Panc1 (cell line): ENCODE data around the gene MRPL4. TPM values are rescaled to one million over a fixed set of nuclear protein-coding genes. Genes with fewer than 3 reads are reported as not detected.

Source experiments
- ATAC-seq: fragments of 200-7000 bp; cut with Tn5 transposase; 2 replicates; pipeline ENCODE4 v1.9.1; 2020; ENCODE audit warnings: mild to moderate bottlenecking, moderate library complexity
- BruUV-seq: library from RNA; stranded (reverse); fragments of 400-500 nt; replicated peaks from 2 replicates; lab custom pipeline; 2021; lab: Mats Ljungman, UMichigan
- CTCF ChIA-PET: fragments of 300-600 bp; sonication (Branson Sonifier 250); formaldehyde crosslinking; loops from one replicate; lab custom pipeline; 2022; ENCODE audit warnings: antibody characterized with exemption; lab: Charles Lee
- POLR2A ChIA-PET: fragments of 300-600 bp; sonication (Branson Sonifier 250); formaldehyde crosslinking; loops from one replicate; lab custom pipeline; 2022; ENCODE audit warnings: antibody characterized with exemption; lab: Charles Lee
- DNase-seq: peaks from one replicate; pipeline ENCODE4 v3.0.0-alpha.2; 2010; ENCODE audit warnings: low read depth, low spot score
- H3K27ac ChIP-seq: 2 replicates; pipeline ENCODE4 v1.5.1; 2011; ENCODE audit warnings: mild to moderate bottlenecking, low read length, inconsistent platforms
- H3K27me3 ChIP-seq: fragments of 200-500 bp; sonication (Bioruptor generic); 2 replicates; pipeline ENCODE4 v1.6.0; 2014; ENCODE audit warnings: low read length, inconsistent platforms; ENCODE audit not compliant: control insufficient read depth, insufficient read depth
- H3K36me3 ChIP-seq: fragments of 200-500 bp; sonication (Bioruptor generic); 2 replicates; pipeline ENCODE4 v1.5.1; 2014; ENCODE audit warnings: inconsistent platforms, mild to moderate bottlenecking, low read length, moderate library complexity; ENCODE audit not compliant: control insufficient read depth, insufficient read depth
- H3K4me1 ChIP-seq: 2 replicates; pipeline ENCODE4 v1.5.1; 2011; ENCODE audit warnings: inconsistent platforms, mild to moderate bottlenecking, low read length, moderate library complexity; ENCODE audit not compliant: control insufficient read depth, insufficient read depth
- H3K4me3 ChIP-seq, 2 experiments: 2 replicates each; pipeline ENCODE4 v1.5.1; 2011 to 2012; ENCODE audit warnings: low read depth in 2 of 2, low read length in 2 of 2, mild to moderate bottlenecking in 2 of 2, inconsistent platforms in 1 of 2, moderate library complexity in 1 of 2
- H3K9me3 ChIP-seq: fragments of 200-500 bp; sonication (Bioruptor generic); 2 replicates; pipeline ENCODE4 v1.5.1; 2014; ENCODE audit warnings: low read depth, mild to moderate bottlenecking, inconsistent platforms, low read length, moderate library complexity; ENCODE audit not compliant: control insufficient read depth, insufficient read depth
- POLR2AphosphoS5 ChIP-seq: IDR thresholded peaks from 2 replicates; pipeline ENCODE4 v1.6.1; 2012; ENCODE audit warnings: mild to moderate bottlenecking, low read depth, low read length, moderate library complexity
- SIN3A ChIP-seq: IDR thresholded peaks from 2 replicates; pipeline ENCODE4 v1.6.1; 2012; ENCODE audit warnings: low read depth, mild to moderate bottlenecking, low read length, moderate library complexity, borderline replicate concordance; ENCODE audit not compliant: insufficient read depth
- TCF7L2 ChIP-seq: IDR thresholded peaks from 2 replicates; pipeline ENCODE4 v1.6.1; 2011; ENCODE audit warnings: mild to moderate bottlenecking, low read depth, low read length, inconsistent platforms
- in situ Hi-C: cut with HindIII; loops from 2 replicates; pipeline ENCODE4 v1.10.0; 2016; ENCODE audit warnings: low sequenced_read_pairs, low pct_unique_long_range_greater_than_20kb
- intact Hi-C: fragments of 100-400 bp; cut with micrococcal nuclease; formaldehyde crosslinking; loops from one replicate; pipeline ENCODE4 v1.10.0; 2022; ENCODE audit not compliant: unreplicated experiment
- total RNA-seq: library from RNA; stranded (reverse); gene quantifications from one replicate; pipeline ENCODE4 v1.2.1, GENCODE V29; 2021; ENCODE audit not compliant: unreplicated experiment
- TF ChIP-seq, protein P1 (sequence below): fragments of 450-650 bp; IDR thresholded peaks from 2 replicates; pipeline ENCODE4 v1.5.1; 2017; ENCODE audit warnings: mild to moderate bottlenecking
- TF ChIP-seq, protein P2 (sequence below), 2 experiments: IDR thresholded peaks; 2 replicates each; pipeline ENCODE4 v1.6.1; 2011 to 2012; ENCODE audit warnings: low read depth in 2 of 2, control low read depth in 1 of 2, low read length in 1 of 2, mild to moderate bottlenecking in 1 of 2, moderate library complexity in 1 of 2; ENCODE audit not compliant: insufficient read depth in 1 of 2

MRPL4 gene
- total RNA-seq, 1 experiment from 2014 or later, result 62.8 TPM

DNA sequence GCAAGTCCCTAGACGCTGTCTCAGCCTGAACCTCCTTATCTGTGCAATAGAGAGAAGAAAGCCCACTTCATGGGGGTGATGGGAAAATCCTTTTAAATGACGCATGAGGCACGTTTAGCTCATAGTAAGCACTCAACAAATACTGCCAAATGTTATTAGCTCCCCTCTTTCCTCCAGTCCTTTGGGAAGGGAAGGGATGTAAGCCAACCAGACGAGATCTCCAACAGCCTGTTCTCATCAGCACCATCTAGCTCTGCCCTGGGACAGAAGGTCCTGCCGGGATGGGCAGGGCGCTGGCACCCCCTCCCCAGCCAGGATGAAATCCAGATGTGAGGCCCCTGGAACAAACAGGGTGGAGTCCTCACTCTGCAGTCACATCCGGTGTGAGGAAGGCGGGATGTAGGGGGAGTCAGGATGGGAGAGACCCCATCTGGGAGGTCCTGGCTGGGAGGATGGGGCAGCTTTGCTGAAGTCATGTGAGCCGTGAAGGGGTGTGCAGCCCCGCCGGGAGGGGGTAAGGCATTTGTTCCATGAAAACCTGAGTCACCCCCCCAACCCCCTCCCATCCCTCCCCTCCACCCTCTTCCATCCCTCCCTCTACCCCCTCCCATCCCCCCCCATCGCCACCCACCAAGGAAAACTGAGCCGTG, 25.5 kb upstream of the MRPL4 start:
- H3K27me3 ChIP-seq, result no peaks in the 10 kb centered on the region
- no peaks in the 10 kb centered on the region for H3K4me1 ChIP-seq
- in situ Hi-C loops (no loop called here), intact Hi-C loops (no loop called here)
- no peak overlapping the region for H3K4me3 ChIP-seq
- ChIA-PET CTCF (interaction anchor here (0.5 to 0.6 kb wide), 2 partner anchors 15 to 52 kb away, joined by 4 to 5 read pairs; no protein-coding TSS in a partner anchor), POLR2A (no interaction called here)
- no peak overlapping the region for H3K27ac ChIP-seq
- H3K36me3 ChIP-seq, result no peaks in the 10 kb centered on the region
- DNase-seq (no peak), ATAC-seq (no peak)
- no TSS peak for BruUV-seq
- H3K9me3 ChIP-seq, result no peaks in the 10 kb centered on the region
- no peak for TF ChIP-seq POLR2AphosphoS5
- TF ChIP-seq SIN3A, result no peak
- TF ChIP-seq TCF7L2, result no peak
- TF ChIP-seq, protein P1, sequence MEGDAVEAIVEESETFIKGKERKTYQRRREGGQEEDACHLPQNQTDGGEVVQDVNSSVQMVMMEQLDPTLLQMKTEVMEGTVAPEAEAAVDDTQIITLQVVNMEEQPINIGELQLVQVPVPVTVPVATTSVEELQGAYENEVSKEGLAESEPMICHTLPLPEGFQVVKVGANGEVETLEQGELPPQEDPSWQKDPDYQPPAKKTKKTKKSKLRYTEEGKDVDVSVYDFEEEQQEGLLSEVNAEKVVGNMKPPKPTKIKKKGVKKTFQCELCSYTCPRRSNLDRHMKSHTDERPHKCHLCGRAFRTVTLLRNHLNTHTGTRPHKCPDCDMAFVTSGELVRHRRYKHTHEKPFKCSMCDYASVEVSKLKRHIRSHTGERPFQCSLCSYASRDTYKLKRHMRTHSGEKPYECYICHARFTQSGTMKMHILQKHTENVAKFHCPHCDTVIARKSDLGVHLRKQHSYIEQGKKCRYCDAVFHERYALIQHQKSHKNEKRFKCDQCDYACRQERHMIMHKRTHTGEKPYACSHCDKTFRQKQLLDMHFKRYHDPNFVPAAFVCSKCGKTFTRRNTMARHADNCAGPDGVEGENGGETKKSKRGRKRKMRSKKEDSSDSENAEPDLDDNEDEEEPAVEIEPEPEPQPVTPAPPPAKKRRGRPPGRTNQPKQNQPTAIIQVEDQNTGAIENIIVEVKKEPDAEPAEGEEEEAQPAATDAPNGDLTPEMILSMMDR, result no peak
- TF ChIP-seq, protein P2, sequence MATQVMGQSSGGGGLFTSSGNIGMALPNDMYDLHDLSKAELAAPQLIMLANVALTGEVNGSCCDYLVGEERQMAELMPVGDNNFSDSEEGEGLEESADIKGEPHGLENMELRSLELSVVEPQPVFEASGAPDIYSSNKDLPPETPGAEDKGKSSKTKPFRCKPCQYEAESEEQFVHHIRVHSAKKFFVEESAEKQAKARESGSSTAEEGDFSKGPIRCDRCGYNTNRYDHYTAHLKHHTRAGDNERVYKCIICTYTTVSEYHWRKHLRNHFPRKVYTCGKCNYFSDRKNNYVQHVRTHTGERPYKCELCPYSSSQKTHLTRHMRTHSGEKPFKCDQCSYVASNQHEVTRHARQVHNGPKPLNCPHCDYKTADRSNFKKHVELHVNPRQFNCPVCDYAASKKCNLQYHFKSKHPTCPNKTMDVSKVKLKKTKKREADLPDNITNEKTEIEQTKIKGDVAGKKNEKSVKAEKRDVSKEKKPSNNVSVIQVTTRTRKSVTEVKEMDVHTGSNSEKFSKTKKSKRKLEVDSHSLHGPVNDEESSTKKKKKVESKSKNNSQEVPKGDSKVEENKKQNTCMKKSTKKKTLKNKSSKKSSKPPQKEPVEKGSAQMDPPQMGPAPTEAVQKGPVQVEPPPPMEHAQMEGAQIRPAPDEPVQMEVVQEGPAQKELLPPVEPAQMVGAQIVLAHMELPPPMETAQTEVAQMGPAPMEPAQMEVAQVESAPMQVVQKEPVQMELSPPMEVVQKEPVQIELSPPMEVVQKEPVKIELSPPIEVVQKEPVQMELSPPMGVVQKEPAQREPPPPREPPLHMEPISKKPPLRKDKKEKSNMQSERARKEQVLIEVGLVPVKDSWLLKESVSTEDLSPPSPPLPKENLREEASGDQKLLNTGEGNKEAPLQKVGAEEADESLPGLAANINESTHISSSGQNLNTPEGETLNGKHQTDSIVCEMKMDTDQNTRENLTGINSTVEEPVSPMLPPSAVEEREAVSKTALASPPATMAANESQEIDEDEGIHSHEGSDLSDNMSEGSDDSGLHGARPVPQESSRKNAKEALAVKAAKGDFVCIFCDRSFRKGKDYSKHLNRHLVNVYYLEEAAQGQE (IDR thresholded peaks at IDR 0.05; ENCODE audit: insufficient read depth in 1 of 2, low read depth in 2 of 2, low read length in 1 of 2), result no peak

- POLR2A ChIA-PET, result no interaction called here
- in situ Hi-C loops, result no loop called here
- no peak overlapping the region for H3K4me3 ChIP-seq
- CTCF ChIA-PET, result interaction anchor here (0.6 kb wide), 1 partner anchor 53 kb away, joined by 5 read pairs; no protein-coding TSS in a partner anchor
- no peaks in the 10 kb centered on the region for H3K36me3 ChIP-seq
- intact Hi-C loops, result no loop called here
- no TSS peak for BruUV-seq
- TF ChIP-seq, protein P1, result peak; percentile 38
- no peak for TF ChIP-seq TCF7L2
- ATAC-seq (no peak), DNase-seq (no peak)
- no peaks in the 10 kb centered on the region for H3K27me3 ChIP-seq
- no peaks in the 10 kb centered on the region for H3K9me3 ChIP-seq
- H3K4me1 ChIP-seq, result no peaks in the 10 kb centered on the region
- H3K27ac ChIP-seq, result no peak overlapping the region
Measured at GRCh38 chr19:10227026-10227971, 24.7 kb upstream of the MRPL4 start.
